GM23338 (cell line): ENCODE measurements around the gene STRN3. TPM values are rescaled to one million over a fixed set of nuclear protein-coding genes. Genes with fewer than 3 reads are reported as not detected.
"Not testable (repeated sequence)": the region's sequence is repeated elsewhere in the genome, so short reads cannot be mapped to it uniquely, and the experiment has no call there.

Experiments used
- ATAC-seq: fragments of 200-7000 bp; cut with Tn5 transposase; 3 replicates; pipeline ENCODE4 v1.9.1; 2020
- DNase-seq: peaks from one replicate; pipeline ENCODE4 v3.0.0-alpha.2; 2015; ENCODE audit warnings: low spot score
- H2AFZ ChIP-seq: fragments of 200-600 bp; sonication (generic); 2 replicates; pipeline ENCODE4 v1.8.0; 2016; ENCODE audit warnings: antibody characterized with exemption, mild to moderate bottlenecking, moderate library complexity
- H3F3A ChIP-seq: fragments of 200-600 bp; sonication (generic); replicated peaks from 2 replicates; pipeline ENCODE4 v1.8.0; 2017; ENCODE audit warnings: antibody characterized with exemption, mixed run types, low read depth
- H3K27ac ChIP-seq: fragments of 200-600 bp; sonication (generic); 2 replicates; pipeline ENCODE4 v1.6.1; 2016; ENCODE audit warnings: low read depth
- H3K27me3 ChIP-seq: fragments of 200-600 bp; sonication (generic); 2 replicates; pipeline ENCODE4 v1.8.0; 2016; ENCODE audit warnings: mild to moderate bottlenecking, mixed run types, moderate library complexity; ENCODE audit not compliant: insufficient read depth
- H3K36me3 ChIP-seq: fragments of 200-600 bp; sonication (generic); 2 replicates; pipeline ENCODE4 v1.8.0; 2016; ENCODE audit warnings: mild to moderate bottlenecking; ENCODE audit not compliant: insufficient read depth
- H3K4me1 ChIP-seq: fragments of 200-600 bp; sonication (generic); 2 replicates; pipeline ENCODE4 v1.8.0; 2016; ENCODE audit warnings: mild to moderate bottlenecking, moderate library complexity; ENCODE audit not compliant: insufficient read depth
- H3K4me2 ChIP-seq: fragments of 200-600 bp; sonication (generic); 2 replicates; pipeline ENCODE4 v1.7.1; 2017; ENCODE audit warnings: mixed run types
- H3K4me3 ChIP-seq: fragments of 200-600 bp; sonication (generic); 2 replicates; pipeline ENCODE4 v1.6.1; 2016; ENCODE audit warnings: mixed run types
- H3K79me2 ChIP-seq: fragments of 200-600 bp; sonication (generic); replicated peaks from 2 replicates; pipeline ENCODE4 v1.8.0; 2017; ENCODE audit warnings: mild to moderate bottlenecking; ENCODE audit not compliant: insufficient read depth
- H3K9me2 ChIP-seq: fragments of 200-600 bp; sonication (generic); 2 replicates; pipeline ENCODE4 v1.8.0; 2017; ENCODE audit not compliant: insufficient read depth
- H4K20me1 ChIP-seq: fragments of 200-600 bp; sonication (generic); replicated peaks from 2 replicates; pipeline ENCODE4 v1.8.0; 2017; ENCODE audit warnings: mild to moderate bottlenecking; ENCODE audit not compliant: insufficient read depth
- H3K27ac Mint-ChIP-seq: 2 replicates; pipeline ENCODE4 v1.8.0; 2020; ENCODE audit warnings: inconsistent platforms, mild to moderate bottlenecking, moderate library complexity, mixed read lengths
- H3K27me3 Mint-ChIP-seq: 3 replicates; pipeline ENCODE4 v1.8.0; 2022; ENCODE audit warnings: low read depth, mild to moderate bottlenecking, moderate library complexity, mixed read lengths, inconsistent platforms; ENCODE audit not compliant: insufficient read depth, poor library complexity
- H3K36me3 Mint-ChIP-seq: 3 replicates; pipeline ENCODE4 v1.8.0; 2021; ENCODE audit warnings: low read depth, mild to moderate bottlenecking, inconsistent platforms, moderate library complexity, mixed read lengths
- H3K4me1 Mint-ChIP-seq: 3 replicates; pipeline ENCODE4 v1.8.0; 2020; ENCODE audit warnings: mild to moderate bottlenecking, inconsistent platforms, mixed read lengths
- H3K4me3 Mint-ChIP-seq: 3 replicates; pipeline ENCODE4 v1.8.0; 2021; ENCODE audit warnings: moderate library complexity, mild to moderate bottlenecking, inconsistent platforms, mixed read lengths
- H3K9me3 Mint-ChIP-seq: 3 replicates; pipeline ENCODE4 v1.8.0; 2020; ENCODE audit warnings: moderate library complexity, mild to moderate bottlenecking, inconsistent platforms, mixed read lengths
- CREB1 ChIP-seq: fragments of 250-450 bp; sonication (Bioruptor Pico); IDR thresholded peaks from 2 replicates; pipeline ENCODE4 v1.5.0; 2020; ENCODE audit warnings: low read depth, mild to moderate bottlenecking, moderate library complexity
- EZH2phosphoT487 ChIP-seq: fragments of 200-600 bp; sonication (generic); IDR thresholded peaks from one replicate; pipeline ENCODE4 v1.8.1; 2018; ENCODE audit warnings: antibody characterized with exemption; ENCODE audit not compliant: unreplicated experiment
- JUNB ChIP-seq: IDR thresholded peaks from one replicate; pipeline ENCODE4 v1.6.1; 2016; ENCODE audit warnings: antibody characterized with exemption; ENCODE audit not compliant: unreplicated experiment
- NANOG ChIP-seq: IDR thresholded peaks from 2 replicates; pipeline ENCODE4 v1.6.1; 2016; ENCODE audit warnings: antibody characterized with exemption, borderline replicate concordance
- STAT1 ChIP-seq: IDR thresholded peaks from one replicate; pipeline ENCODE4 v1.6.1; 2016; ENCODE audit warnings: antibody characterized with exemption; ENCODE audit not compliant: unreplicated experiment
- ZNF114 ChIP-seq: fragments of 250-450 bp; sonication (Bioruptor Pico); IDR thresholded peaks from 2 replicates; pipeline ENCODE4 v1.5.0; 2020; ENCODE audit warnings: mild to moderate bottlenecking, moderate library complexity
- ZNF331 ChIP-seq: fragments of 250-450 bp; sonication (Bioruptor Pico); IDR thresholded peaks from 2 replicates; pipeline ENCODE4 v1.5.0; 2020; ENCODE audit warnings: low read depth, mild to moderate bottlenecking, moderate library complexity
- ZNF462 ChIP-seq: fragments of 250-450 bp; sonication (Bioruptor Pico); IDR thresholded peaks from 2 replicates; pipeline ENCODE4 v1.5.0; 2020; ENCODE audit warnings: mild to moderate bottlenecking, moderate library complexity
- polyA plus RNA-seq: library from polyadenylated mRNA; unstranded; fragments of >200 nt; fragmentation: Nextera tagmentation; extraction: Ambion mirVana; gene quantifications from 2 replicates; pipeline ENCODE4 v1.2.1, GENCODE V29; 2016
- total RNA-seq: library from RNA; depleted of rRNA; stranded (reverse); fragments of >200 nt; shearing (Covaris generic); gene quantifications from 2 replicates; pipeline ENCODE4 v1.2.3, GENCODE V29; 2014
- TF ChIP-seq, protein P1 (sequence below): IDR thresholded peaks from 2 replicates; pipeline ENCODE4 v1.6.1; 2016; ENCODE audit warnings: antibody characterized with exemption
- TF ChIP-seq, protein P2 (sequence below), 2 experiments: fragments of 200-600 bp in 1 of 2; sonication (generic) in 1 of 2; conservative IDR thresholded peaks; 2 replicates each; pipeline versions ENCODE4 v1.5.1 to v1.6.1; 2016 to 2017; ENCODE audit warnings: antibody characterized with exemption in 2 of 2, low read depth in 2 of 2, mild to moderate bottlenecking in 2 of 2, moderate library complexity in 1 of 2

The STRN3 gene
- total and polyA plus RNA-seq, 2 experiments from 2014 or later, result 35.0 to 40.6 TPM

DNA sequence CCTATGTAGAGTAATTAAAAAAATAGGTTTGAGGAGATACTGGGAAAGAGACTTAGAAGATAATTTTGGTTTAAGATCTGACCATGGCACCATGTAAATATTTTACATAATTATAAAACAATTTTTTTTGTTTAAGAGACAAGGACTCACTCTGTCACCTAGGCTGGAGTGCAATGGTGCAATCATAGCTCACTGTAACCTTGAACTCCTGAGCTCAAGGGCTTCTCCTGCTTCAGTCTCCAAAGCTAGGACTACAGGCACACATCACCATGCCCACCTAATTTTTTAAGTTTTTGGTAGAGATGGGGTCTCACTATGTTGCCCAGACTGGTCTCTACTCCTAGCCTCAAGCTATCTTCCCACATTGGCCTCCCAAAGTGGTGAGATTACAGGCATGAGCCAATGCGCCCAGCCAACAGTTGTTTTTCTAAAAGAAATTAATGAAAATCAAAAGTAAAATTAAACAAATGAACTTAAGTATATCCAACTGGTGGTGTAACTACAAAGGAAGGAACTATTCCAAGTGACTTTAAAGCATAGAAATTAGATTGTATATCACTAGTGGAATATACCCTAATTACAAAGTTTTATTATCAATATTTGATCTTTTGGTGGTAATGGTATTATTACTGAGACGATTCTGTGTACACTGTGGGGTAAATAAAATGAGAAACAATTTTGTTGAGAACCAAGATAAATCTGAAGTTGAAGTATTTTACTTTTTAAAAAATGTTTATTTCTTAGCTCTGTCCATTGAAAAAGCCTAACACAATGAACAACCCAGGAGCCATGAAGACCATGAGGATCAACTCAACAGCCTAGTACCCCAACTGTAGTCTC lies 122.7 kb downstream of the STRN3 start:
- ATAC-seq, result no peak
- Histone ChIP-seq H3K27ac (no peak overlapping the region), H3K36me3 (peaks cover 9% of the 10 kb centered on the region), H4K20me1 (no peaks in the 10 kb centered on the region; the same call in 1 of the 2 replicates), H3K9me2 (no peaks in the 10 kb centered on the region), H3K4me3 (no peak overlapping the region), H3F3A (no peaks in the 10 kb centered on the region), H2AFZ (no peak overlapping the region), H3K4me1 (no peaks in the 10 kb centered on the region), H3K27me3 (no peaks in the 10 kb centered on the region), H3K4me2 (no peak overlapping the region), H3K79me2 (no peaks in the 10 kb centered on the region)
- H3K36me3 Mint-ChIP-seq, result peaks cover 31% of the 10 kb centered on the region
- H3K4me1 Mint-ChIP-seq, result no peaks in the 10 kb centered on the region
- no peak for DNase-seq
- no peak overlapping the region for H3K27ac Mint-ChIP-seq
- peaks cover 3% of the 10 kb centered on the region for H3K27me3 Mint-ChIP-seq
- H3K9me3 Mint-ChIP-seq, result no peaks in the 10 kb centered on the region
- H3K4me3 Mint-ChIP-seq, result no peak overlapping the region
- no peak for TF ChIP-seq EZH2phosphoT487
- TF ChIP-seq, protein P1, sequence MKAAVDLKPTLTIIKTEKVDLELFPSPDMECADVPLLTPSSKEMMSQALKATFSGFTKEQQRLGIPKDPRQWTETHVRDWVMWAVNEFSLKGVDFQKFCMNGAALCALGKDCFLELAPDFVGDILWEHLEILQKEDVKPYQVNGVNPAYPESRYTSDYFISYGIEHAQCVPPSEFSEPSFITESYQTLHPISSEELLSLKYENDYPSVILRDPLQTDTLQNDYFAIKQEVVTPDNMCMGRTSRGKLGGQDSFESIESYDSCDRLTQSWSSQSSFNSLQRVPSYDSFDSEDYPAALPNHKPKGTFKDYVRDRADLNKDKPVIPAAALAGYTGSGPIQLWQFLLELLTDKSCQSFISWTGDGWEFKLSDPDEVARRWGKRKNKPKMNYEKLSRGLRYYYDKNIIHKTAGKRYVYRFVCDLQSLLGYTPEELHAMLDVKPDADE, result no peak
- TF ChIP-seq STAT1, result no peak
- no peak for TF ChIP-seq ZNF331 (CRISPR knock-in tag)
- no peak for TF ChIP-seq ZNF114 (CRISPR knock-in tag)
- no peak for TF ChIP-seq JUNB
- TF ChIP-seq CREB1 (CRISPR knock-in tag), result no peak
- TF ChIP-seq ZNF462, result no peak
- TF ChIP-seq, protein P2, sequence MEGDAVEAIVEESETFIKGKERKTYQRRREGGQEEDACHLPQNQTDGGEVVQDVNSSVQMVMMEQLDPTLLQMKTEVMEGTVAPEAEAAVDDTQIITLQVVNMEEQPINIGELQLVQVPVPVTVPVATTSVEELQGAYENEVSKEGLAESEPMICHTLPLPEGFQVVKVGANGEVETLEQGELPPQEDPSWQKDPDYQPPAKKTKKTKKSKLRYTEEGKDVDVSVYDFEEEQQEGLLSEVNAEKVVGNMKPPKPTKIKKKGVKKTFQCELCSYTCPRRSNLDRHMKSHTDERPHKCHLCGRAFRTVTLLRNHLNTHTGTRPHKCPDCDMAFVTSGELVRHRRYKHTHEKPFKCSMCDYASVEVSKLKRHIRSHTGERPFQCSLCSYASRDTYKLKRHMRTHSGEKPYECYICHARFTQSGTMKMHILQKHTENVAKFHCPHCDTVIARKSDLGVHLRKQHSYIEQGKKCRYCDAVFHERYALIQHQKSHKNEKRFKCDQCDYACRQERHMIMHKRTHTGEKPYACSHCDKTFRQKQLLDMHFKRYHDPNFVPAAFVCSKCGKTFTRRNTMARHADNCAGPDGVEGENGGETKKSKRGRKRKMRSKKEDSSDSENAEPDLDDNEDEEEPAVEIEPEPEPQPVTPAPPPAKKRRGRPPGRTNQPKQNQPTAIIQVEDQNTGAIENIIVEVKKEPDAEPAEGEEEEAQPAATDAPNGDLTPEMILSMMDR (conservative IDR thresholded peaks at IDR 0.05; ENCODE audit: low read depth in 2 of 2), result no peak
- TF ChIP-seq NANOG, result no peak

DNA sequence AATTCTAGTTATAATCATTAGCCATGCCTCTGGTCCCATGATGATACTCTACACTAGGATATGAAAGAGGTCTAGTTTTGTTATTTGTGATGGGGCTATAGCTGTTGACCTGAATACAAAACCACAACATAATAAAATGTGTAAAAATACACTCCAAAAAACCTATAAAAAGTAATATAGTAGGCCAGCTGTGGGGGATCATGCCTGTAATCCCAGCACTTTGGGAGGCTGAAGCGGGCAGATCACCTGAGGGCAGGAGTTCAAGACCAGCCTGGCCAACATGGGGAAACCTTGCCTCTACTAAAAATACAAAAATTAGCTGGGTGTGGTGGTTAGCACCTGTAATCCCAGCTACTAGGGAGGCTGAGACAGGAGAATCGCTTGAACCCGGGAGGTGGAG lies 129.1 kb downstream of the STRN3 start:
- not testable (repeated sequence) for H3K4me2 ChIP-seq, DNase-seq, H3K27ac ChIP-seq, H3K27me3 ChIP-seq, H3K79me2 ChIP-seq, H3K9me2 ChIP-seq, H3K9me3 Mint-ChIP-seq, H3K4me1 ChIP-seq, H3K27ac Mint-ChIP-seq, H4K20me1 ChIP-seq, H3K4me3 Mint-ChIP-seq, H3K36me3 ChIP-seq, ATAC-seq, H3F3A ChIP-seq, H2AFZ ChIP-seq, H3K4me3 ChIP-seq, H3K27me3 Mint-ChIP-seq, H3K4me1 Mint-ChIP-seq
- peaks cover 32% of the 10 kb centered on the region for H3K36me3 Mint-ChIP-seq
